HepG2 (cell line): ENCODE results near the gene PBX4. TPM values are rescaled to one million over a fixed set of nuclear protein-coding genes. Genes with fewer than 3 reads are reported as not detected.

Experiments
- HCFC1 ChIP-seq: fragments of 150-350 bp; IDR thresholded peaks from 2 replicates; pipeline ENCODE4 v1.6.1; 2014; ENCODE audit warnings: low read depth, low read length
- MAZ ChIP-seq, 2 experiments: sonication (generic) in 1 of 2; formaldehyde crosslinking in 1 of 2; IDR thresholded peaks; 2 replicates each; pipeline versions ENCODE4 v1.5.0 to v1.6.1; 2012 to 2020; ENCODE audit warnings: low read depth in 2 of 2, mild to moderate bottlenecking in 2 of 2, borderline replicate concordance in 1 of 2, improper control_type of control experiment in 1 of 2, low read length in 1 of 2, missing genetic modification reagents in 1 of 2, moderate library complexity in 1 of 2
- MEF2D ChIP-seq: sonication (generic); formaldehyde crosslinking; IDR thresholded peaks from 2 replicates; pipeline ENCODE4 v1.5.1; 2020; ENCODE audit warnings: mild to moderate bottlenecking, missing genetic modification reagents
- PCBP1 ChIP-seq: fragments of 200-400 bp; formaldehyde crosslinking; IDR thresholded peaks from 2 replicates; pipeline ENCODE4 v1.6.1; 2017; ENCODE audit warnings: mild to moderate bottlenecking, low read depth, low read length, borderline replicate concordance
- PTBP1 ChIP-seq: fragments of 200-400 bp; formaldehyde crosslinking; IDR thresholded peaks from 2 replicates; pipeline ENCODE4 v1.6.1; 2018; ENCODE audit warnings: low read length, low read depth; ENCODE audit not compliant: poor library complexity, severe bottlenecking
- RFXANK ChIP-seq: IDR thresholded peaks from 2 replicates; pipeline ENCODE4 v1.6.1; 2016
- SIX4 ChIP-seq: sonication (generic); formaldehyde crosslinking; IDR thresholded peaks from 2 replicates; pipeline ENCODE4 v1.4.0; 2020; ENCODE audit warnings: missing genetic modification reagents
- SMC3 ChIP-seq: IDR thresholded peaks from 2 replicates; pipeline ENCODE4 v1.6.1; 2011; ENCODE audit warnings: low read length, improper control_type of control experiment
- SNAPC2 ChIP-seq: sonication (generic); formaldehyde crosslinking; IDR thresholded peaks from 2 replicates; pipeline ENCODE4 v1.8.1; 2022; ENCODE audit warnings: mild to moderate bottlenecking, missing genetic modification reagents
- SUZ12 ChIP-seq: fragments of 150-350 bp; IDR thresholded peaks from 2 replicates; pipeline ENCODE4 v1.6.1; 2014; ENCODE audit warnings: low read depth, low read length
- ZFP82 ChIP-seq: sonication (generic); formaldehyde crosslinking; IDR thresholded peaks from 2 replicates; pipeline ENCODE4 v1.5.1; 2020; ENCODE audit warnings: mild to moderate bottlenecking, missing genetic modification reagents, borderline replicate concordance
- ZNF296 ChIP-seq: sonication (generic); formaldehyde crosslinking; conservative IDR thresholded peaks from 2 replicates; pipeline ENCODE4 v1.5.0; 2020; ENCODE audit warnings: mild to moderate bottlenecking, missing genetic modification reagents
- ZNF530 ChIP-seq: sonication (generic); formaldehyde crosslinking; IDR thresholded peaks from 2 replicates; pipeline ENCODE4 v1.5.0; 2020; ENCODE audit warnings: low read depth, mild to moderate bottlenecking, missing genetic modification reagents
- ZNF850 ChIP-seq: sonication (generic); formaldehyde crosslinking; conservative IDR thresholded peaks from 2 replicates; pipeline ENCODE4 v1.9.0; 2021; ENCODE audit warnings: mild to moderate bottlenecking, missing genetic modification reagents
- ZSCAN12 ChIP-seq: sonication (generic); formaldehyde crosslinking; IDR thresholded peaks from 2 replicates; pipeline ENCODE4 v1.9.0; 2021; ENCODE audit warnings: mild to moderate bottlenecking, missing genetic modification reagents
- ZSCAN22 ChIP-seq: sonication (generic); formaldehyde crosslinking; IDR thresholded peaks from 2 replicates; pipeline ENCODE4 v1.4.0; 2020; ENCODE audit warnings: mild to moderate bottlenecking, missing genetic modification reagents
- polyA plus RNA-seq, 8 experiments: library from polyadenylated mRNA; depleted of rRNA in 3 of 8; stranded (reverse) in 7 of 8; unstranded in 1 of 8; fragments of >200 nt; fragmentation: Illumina TruSeq in 4 of 8; extraction: Trizol in 4 of 8; gene quantifications; 2 replicates each; pipeline versions ENCODE4 v1.2.1 to v1.2.3, GENCODE V29; 2011 to 2016; ENCODE audit warnings: low read depth in 4 of 8, missing spikeins in 1 of 8, mixed read lengths in 1 of 8; ENCODE audit not compliant: insufficient read depth in 1 of 8
- total RNA-seq, 5 experiments: library from RNA; depleted of rRNA; stranded (reverse); fragments of >200 nt; fragmentation: Illumina TruSeq; extraction: Trizol; gene quantifications; 2 replicates each; pipeline ENCODE4 v1.2.3, GENCODE V29; 2016; ENCODE audit warnings: low read depth in 1 of 5
- TF ChIP-seq, protein P1 (sequence below): sonication (generic); formaldehyde crosslinking; IDR thresholded peaks from 2 replicates; pipeline ENCODE4 v1.4.0; 2020; ENCODE audit warnings: mild to moderate bottlenecking, missing genetic modification reagents, borderline replicate concordance
- TF ChIP-seq, protein P2 (sequence below): sonication (generic); formaldehyde crosslinking; IDR thresholded peaks from 2 replicates; pipeline ENCODE4 v1.4.0; 2020; ENCODE audit warnings: missing genetic modification reagents, borderline replicate concordance
- TF ChIP-seq, protein P3 (sequence below): sonication (generic); formaldehyde crosslinking; IDR thresholded peaks from 2 replicates; pipeline ENCODE4 v1.8.1; 2023; ENCODE audit warnings: mild to moderate bottlenecking, missing genetic modification reagents

The PBX4 gene
- total and polyA plus RNA-seq, 2 of the 13 experiments (the other 11 are each of a cell fraction or from before 2014, with no cell fraction given) = not detected

DNA sequence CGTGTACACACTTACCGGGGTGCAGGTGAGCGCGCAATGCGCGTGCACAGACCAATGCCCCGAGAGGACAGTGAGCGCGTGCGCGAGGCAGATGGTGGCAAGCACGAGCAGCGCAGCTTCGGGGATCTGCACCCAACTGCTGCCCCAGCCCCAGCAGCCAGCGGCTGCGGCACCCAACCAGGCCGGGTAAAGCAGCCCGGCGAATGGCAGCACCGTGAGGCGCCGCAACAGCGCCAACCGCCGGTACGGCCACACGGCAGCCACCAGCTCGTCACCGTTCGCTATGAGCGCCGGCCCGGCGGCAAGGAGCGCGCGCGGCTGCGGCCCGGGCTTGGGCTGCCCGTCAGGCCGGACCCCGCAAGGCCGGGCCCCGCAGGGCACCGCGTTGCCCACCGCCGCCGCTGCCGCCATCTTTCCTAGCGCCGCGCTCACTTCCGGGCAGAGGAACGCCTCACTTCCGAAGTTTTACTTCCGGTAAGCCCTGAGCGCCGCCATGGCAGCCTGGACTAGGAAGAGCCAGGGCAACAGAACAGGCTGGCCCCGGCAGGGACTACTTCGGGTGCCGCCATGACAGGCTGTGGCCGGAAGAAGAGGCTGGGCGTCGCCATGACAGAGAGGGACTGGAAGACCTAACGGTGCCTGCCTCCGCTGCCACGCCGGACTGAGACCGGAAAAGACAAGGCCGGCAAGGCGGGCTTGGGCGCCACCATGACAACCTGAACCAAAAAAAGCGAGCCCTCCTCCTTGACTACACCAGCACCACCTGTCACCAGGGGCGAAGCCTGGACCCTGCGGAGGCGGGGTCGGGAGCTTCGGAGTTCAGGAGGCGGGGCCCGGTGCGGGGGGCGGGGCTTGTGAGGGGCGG lies 45.0 kb upstream of the PBX4 start, which contains the start of gene ATP13A1 (continued):
- TF ChIP-seq, protein P1, sequence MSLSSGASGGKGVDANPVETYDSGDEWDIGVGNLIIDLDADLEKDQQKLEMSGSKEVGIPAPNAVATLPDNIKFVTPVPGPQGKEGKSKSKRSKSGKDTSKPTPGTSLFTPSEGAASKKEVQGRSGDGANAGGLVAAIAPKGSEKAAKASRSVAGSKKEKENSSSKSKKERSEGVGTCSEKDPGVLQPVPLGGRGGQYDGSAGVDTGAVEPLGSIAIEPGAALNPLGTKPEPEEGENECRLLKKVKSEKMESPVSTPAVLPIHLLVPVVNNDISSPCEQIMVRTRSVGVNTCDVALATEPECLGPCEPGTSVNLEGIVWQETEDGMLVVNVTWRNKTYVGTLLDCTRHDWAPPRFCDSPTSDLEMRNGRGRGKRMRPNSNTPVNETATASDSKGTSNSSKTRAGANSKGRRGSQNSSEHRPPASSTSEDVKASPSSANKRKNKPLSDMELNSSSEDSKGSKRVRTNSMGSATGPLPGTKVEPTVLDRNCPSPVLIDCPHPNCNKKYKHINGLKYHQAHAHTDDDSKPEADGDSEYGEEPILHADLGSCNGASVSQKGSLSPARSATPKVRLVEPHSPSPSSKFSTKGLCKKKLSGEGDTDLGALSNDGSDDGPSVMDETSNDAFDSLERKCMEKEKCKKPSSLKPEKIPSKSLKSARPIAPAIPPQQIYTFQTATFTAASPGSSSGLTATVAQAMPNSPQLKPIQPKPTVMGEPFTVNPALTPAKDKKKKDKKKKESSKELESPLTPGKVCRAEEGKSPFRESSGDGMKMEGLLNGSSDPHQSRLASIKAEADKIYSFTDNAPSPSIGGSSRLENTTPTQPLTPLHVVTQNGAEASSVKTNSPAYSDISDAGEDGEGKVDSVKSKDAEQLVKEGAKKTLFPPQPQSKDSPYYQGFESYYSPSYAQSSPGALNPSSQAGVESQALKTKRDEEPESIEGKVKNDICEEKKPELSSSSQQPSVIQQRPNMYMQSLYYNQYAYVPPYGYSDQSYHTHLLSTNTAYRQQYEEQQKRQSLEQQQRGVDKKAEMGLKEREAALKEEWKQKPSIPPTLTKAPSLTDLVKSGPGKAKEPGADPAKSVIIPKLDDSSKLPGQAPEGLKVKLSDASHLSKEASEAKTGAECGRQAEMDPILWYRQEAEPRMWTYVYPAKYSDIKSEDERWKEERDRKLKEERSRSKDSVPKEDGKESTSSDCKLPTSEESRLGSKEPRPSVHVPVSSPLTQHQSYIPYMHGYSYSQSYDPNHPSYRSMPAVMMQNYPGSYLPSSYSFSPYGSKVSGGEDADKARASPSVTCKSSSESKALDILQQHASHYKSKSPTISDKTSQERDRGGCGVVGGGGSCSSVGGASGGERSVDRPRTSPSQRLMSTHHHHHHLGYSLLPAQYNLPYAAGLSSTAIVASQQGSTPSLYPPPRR (CRISPR knock-in tag) = no peak
- TF ChIP-seq, protein P2, sequence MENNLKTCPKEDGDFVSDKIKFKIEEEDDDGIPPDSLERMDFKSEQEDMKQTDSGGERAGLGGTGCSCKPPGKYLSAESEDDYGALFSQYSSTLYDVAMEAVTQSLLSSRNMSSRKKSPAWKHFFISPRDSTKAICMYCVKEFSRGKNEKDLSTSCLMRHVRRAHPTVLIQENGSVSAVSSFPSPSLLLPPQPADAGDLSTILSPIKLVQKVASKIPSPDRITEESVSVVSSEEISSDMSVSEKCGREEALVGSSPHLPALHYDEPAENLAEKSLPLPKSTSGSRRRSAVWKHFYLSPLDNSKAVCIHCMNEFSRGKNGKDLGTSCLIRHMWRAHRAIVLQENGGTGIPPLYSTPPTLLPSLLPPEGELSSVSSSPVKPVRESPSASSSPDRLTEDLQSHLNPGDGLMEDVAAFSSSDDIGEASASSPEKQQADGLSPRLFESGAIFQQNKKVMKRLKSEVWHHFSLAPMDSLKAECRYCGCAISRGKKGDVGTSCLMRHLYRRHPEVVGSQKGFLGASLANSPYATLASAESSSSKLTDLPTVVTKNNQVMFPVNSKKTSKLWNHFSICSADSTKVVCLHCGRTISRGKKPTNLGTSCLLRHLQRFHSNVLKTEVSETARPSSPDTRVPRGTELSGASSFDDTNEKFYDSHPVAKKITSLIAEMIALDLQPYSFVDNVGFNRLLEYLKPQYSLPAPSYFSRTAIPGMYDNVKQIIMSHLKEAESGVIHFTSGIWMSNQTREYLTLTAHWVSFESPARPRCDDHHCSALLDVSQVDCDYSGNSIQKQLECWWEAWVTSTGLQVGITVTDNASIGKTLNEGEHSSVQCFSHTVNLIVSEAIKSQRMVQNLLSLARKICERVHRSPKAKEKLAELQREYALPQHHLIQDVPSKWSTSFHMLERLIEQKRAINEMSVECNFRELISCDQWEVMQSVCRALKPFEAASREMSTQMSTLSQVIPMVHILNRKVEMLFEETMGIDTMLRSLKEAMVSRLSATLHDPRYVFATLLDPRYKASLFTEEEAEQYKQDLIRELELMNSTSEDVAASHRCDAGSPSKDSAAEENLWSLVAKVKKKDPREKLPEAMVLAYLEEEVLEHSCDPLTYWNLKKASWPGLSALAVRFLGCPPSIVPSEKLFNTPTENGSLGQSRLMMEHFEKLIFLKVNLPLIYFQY (CRISPR knock-in tag) = 0 out of 2 replicates have a peak, but pooled peaks have one; percentile 28
- TF ChIP-seq ZSCAN22 (CRISPR knock-in tag) (no peak), HCFC1 (peak; percentile 76), ZFP82 (CRISPR knock-in tag) (no peak), ZSCAN12 (CRISPR knock-in tag) (no peak), ZNF850 (no peak), PCBP1 (no peak), SUZ12 (no peak), SMC3 (no peak), RFXANK (CRISPR knock-in tag) (no peak), SIX4 (CRISPR knock-in tag) (no peak), PTBP1 (no peak), MEF2D (CRISPR knock-in tag) (no peak), SNAPC2 (no peak), ZNF296 (CRISPR knock-in tag) (no peak), MAZ (IDR thresholded peaks at IDR 0.05; ENCODE audit: borderline replicate concordance, low read depth, low read length) (0 out of 2 replicates have a peak, but pooled peaks have one; percentile 16), MAZ (CRISPR knock-in tag; IDR thresholded peaks at IDR 0.05; ENCODE audit: low read depth) (peak; percentile 84), ZNF530 (CRISPR knock-in tag) (no peak)
- TF ChIP-seq, protein P3, sequence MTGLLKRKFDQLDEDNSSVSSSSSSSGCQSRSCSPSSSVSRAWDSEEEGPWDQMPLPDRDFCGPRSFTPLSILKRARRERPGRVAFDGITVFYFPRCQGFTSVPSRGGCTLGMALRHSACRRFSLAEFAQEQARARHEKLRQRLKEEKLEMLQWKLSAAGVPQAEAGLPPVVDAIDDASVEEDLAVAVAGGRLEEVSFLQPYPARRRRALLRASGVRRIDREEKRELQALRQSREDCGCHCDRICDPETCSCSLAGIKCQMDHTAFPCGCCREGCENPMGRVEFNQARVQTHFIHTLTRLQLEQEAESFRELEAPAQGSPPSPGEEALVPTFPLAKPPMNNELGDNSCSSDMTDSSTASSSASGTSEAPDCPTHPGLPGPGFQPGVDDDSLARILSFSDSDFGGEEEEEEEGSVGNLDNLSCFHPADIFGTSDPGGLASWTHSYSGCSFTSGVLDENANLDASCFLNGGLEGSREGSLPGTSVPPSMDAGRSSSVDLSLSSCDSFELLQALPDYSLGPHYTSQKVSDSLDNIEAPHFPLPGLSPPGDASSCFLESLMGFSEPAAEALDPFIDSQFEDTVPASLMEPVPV = no peak; the same call in 1 of the 2 replicates
